ENCODE data around the gene F2RL3.

DNA sequence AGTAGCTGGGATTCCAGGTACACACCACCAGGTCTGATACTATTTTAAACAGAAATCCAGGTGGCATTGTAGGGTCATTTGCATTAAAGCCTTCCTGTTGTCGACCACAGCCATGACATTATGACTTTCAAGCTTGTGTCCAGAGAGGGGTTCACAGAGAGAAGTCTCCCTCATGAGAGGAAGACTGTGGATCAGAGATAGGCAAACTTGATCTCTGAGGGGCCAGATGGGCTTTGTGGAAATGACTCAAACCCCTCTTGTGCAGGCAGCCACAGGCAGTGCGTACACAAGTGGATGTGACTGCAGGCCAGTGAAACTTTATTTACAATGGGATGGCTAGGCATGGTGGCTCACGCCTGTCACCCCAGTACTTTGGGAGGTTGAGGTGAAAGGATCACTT is 27.8 kb upstream of the F2RL3 start:
- TF ChIP-seq CTCF (IDR thresholded peaks at IDR 0.05): no peak
- TF ChIP-seq REST (IDR thresholded peaks at IDR 0.05; ENCODE audit: insufficient read depth in 1 of 2, low read depth in 2 of 2, low read length in 1 of 2): no peak
- TF ChIP-seq POLR2AphosphoS5 (IDR thresholded peaks at IDR 0.05; ENCODE audit: low read depth, low read length): no peak
- no peak for TF ChIP-seq SIN3A (IDR thresholded peaks at IDR 0.05; ENCODE audit: borderline replicate concordance, insufficient read depth, low read depth, low read length)
- TF ChIP-seq TCF7L2 (IDR thresholded peaks at IDR 0.05; ENCODE audit: low read depth, low read length): no peak
